Activated naive CD8-positive, alpha-beta T cell (primary cell): ENCODE data around the gene PHF1.
A peak's percentile ranks its signal among the peaks of the same experiment; 100 is the strongest.

Source experiments
- H3K27ac Mint-ChIP-seq: one replicate; pipeline ENCODE4 v1.8.0; 2021; ENCODE audit warnings: mixed read lengths
- H3K27me3 Mint-ChIP-seq: one replicate; pipeline ENCODE4 v1.8.0; 2021; ENCODE audit warnings: mixed read lengths
- H3K36me3 Mint-ChIP-seq: one replicate; pipeline ENCODE4 v1.8.0; 2021; ENCODE audit warnings: mixed read lengths
- H3K4me1 Mint-ChIP-seq: one replicate; pipeline ENCODE4 v1.8.0; 2021; ENCODE audit warnings: low read depth, mixed read lengths
- H3K4me3 Mint-ChIP-seq: one replicate; pipeline ENCODE4 v1.8.0; 2021; ENCODE audit warnings: mild to moderate bottlenecking, mixed read lengths
- H3K9me3 Mint-ChIP-seq: one replicate; pipeline ENCODE4 v1.8.0; 2021; ENCODE audit warnings: low read depth, mixed read lengths

The PHF1 gene

GRCh38 chr6:33419580-33420490, 9.0 kb downstream of the PHF1 start, which contains the start of gene SYNGAP1:
SYNGAP1 (plus strand) TSS chr6:33420065; CDS start chr6:33420265, 200 bp downstream.
- peak within 1 kb of the TSS; percentile 99 for H3K27ac Mint-ChIP-seq
- peak within 1 kb of the TSS; percentile 94 for H3K4me3 Mint-ChIP-seq

GRCh38 chr6:33420491-33421343, 9.9 kb downstream of the PHF1 start:
- H3K36me3 Mint-ChIP-seq: peaks cover 2% of the 10 kb centered on the region
- H3K4me3 Mint-ChIP-seq: peak overlapping the region; percentile 46
- no peak overlapping the region for H3K27ac Mint-ChIP-seq

More at GRCh38 chr6:33419580-33420490, 9.0 kb downstream of the PHF1 start, which contains the start of gene SYNGAP1:
- no peaks in the 10 kb centered on the region for H3K27me3 Mint-ChIP-seq
- H3K4me1 Mint-ChIP-seq: peaks cover 75% of the 10 kb centered on the region
- H3K36me3 Mint-ChIP-seq: peaks cover 2% of the 10 kb centered on the region
- no peaks in the 10 kb centered on the region for H3K9me3 Mint-ChIP-seq

GRCh38 chr6:33421344-33421643, 10.5 kb downstream of the PHF1 start:
- Mint-ChIP-seq H3K36me3 (peaks cover 2% of the 10 kb centered on the region), H3K27me3 (no peaks in the 10 kb centered on the region), H3K4me3 (peak overlapping the region; percentile 44), H3K9me3 (no peaks in the 10 kb centered on the region), H3K4me1 (peaks cover 73% of the 10 kb centered on the region), H3K27ac (no peak overlapping the region)

More at GRCh38 chr6:33420491-33421343, 9.9 kb downstream of the PHF1 start:
- peaks cover 75% of the 10 kb centered on the region for H3K4me1 Mint-ChIP-seq
- H3K9me3 Mint-ChIP-seq: no peaks in the 10 kb centered on the region
- H3K27me3 Mint-ChIP-seq: no peaks in the 10 kb centered on the region

DNA sequence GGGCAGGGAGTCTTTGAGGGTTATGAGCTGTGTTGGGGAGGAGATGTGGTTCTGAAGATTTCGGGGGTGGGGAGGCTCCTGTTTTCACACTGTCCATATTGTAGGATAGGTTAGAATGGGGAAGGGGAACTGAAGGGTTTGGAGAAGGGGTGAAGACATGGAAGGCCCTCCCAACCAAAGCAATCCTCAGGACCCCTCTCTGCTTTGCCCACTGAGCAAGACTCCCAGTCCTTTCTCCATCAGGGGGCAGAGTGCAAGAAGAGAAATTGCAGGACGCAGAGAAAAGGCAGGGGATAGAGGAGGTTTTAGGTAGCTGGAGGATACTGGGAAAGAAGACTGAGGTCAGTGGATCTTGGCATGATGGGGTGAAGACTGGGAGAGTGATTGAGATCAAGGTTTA, 13.0 kb downstream of the PHF1 start:
- Mint-ChIP-seq H3K9me3 (no peaks in the 10 kb centered on the region), H3K4me3 (peak overlapping the region; percentile 89), H3K4me1 (peaks cover 68% of the 10 kb centered on the region), H3K27ac (peak overlapping the region; percentile 84), H3K36me3 (no peaks in the 10 kb centered on the region), H3K27me3 (no peaks in the 10 kb centered on the region)

DNA sequence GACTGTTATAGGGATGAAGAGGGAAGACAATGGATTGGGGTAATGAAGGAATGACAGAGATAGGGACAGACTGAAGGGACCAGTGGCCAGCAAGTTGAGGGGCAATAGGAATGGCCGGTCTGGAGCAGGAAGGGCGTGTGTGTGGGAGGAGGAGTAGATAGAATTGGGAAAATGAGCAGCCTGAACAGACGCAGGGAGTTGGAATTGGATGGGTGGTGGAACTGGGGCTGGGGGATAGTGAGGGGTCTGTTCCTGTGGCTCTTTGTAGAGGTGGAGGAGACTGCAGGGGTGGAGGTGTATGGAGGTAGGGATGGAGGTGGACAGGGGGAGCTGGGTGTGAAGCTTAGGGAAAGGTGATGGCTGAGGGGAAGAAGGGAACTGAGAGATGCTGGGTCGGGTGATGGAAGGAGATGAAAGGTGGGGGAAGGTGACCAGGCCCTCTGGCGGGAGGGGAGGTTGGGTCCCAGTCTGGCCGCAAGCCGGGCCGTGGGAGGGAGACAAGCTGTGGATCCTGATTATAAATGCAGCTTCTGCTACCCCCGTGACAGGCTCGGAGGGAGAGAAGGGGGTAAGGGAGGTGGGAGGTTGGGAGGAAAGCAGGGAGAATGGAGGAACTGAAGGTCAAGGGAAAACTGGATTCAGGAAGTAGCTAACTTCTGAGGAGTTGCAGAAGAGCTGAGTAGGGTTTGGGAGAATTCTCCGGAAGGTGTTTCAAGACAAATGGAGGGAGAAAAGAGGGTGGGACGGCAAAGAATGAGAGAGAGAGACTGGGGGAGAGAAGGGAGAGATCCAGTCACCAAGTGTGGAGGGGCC, 14.2 kb downstream of the PHF1 start:
- Mint-ChIP-seq H3K36me3 (no peaks in the 10 kb centered on the region), H3K27me3 (no peaks in the 10 kb centered on the region), H3K4me3 (peak overlapping the region; percentile 89), H3K9me3 (no peaks in the 10 kb centered on the region), H3K27ac (peak overlapping the region; percentile 84), H3K4me1 (peaks cover 69% of the 10 kb centered on the region)

DNA sequence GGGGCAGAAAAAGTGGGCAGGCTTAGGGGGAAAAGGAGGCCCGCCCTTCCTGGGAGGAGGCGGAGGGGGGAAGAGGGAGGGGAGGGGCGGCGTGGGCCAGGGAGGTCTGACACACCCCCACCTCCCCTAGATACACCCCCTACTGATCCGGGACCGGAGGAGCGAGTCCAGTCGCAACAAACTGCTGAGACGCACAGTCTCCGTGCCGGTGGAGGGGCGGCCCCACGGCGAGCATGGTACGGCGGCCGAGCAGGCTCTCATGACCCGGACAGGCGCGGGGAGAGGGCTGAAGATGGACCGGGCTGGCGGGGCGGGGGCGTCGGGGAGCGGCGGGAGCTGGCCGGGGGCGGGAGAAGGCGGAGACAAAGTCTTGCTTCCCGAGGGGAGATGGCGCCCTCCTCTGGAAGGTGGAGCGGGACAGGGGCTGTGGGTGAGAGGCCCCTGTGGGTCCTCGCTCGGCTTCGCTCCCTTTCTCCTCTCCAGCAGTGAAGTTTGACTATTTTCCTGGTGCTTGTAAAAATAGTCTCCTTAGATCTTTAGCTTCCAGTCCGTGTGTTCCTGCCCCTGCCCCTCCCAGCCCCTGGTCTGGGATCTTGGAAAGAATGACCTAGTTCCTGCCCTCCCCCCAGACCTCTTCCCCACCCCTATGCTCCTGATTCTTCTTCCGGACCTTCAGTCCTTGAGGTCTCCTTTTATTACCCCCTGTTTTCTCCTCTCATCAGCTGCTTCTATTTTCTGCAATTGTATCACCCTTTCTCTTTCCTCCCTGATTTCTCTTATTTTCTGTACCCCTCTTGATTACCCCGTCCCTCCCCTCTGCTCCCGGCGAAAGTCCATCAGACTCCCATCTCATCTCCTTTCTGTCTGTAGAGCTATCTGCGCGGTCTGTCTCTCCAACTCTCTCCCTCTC, 15.1 kb downstream of the PHF1 start:
- Mint-ChIP-seq H3K27me3 (no peaks in the 10 kb centered on the region), H3K9me3 (no peaks in the 10 kb centered on the region), H3K36me3 (no peaks in the 10 kb centered on the region)

GRCh38 chr6:33426590-33427511, 16.0 kb downstream of the PHF1 start:
- H3K9me3 Mint-ChIP-seq: no peaks in the 10 kb centered on the region
- peaks cover 71% of the 10 kb centered on the region for H3K4me1 Mint-ChIP-seq
- no peaks in the 10 kb centered on the region for H3K36me3 Mint-ChIP-seq
- H3K27ac Mint-ChIP-seq: peak overlapping the region; percentile 94
- H3K4me3 Mint-ChIP-seq: peak overlapping the region; percentile 89
- no peaks in the 10 kb centered on the region for H3K27me3 Mint-ChIP-seq

More for the DNA sequence above, 15.1 kb downstream of the PHF1 start:
- peaks cover 75% of the 10 kb centered on the region for H3K4me1 Mint-ChIP-seq
- peak overlapping the region; percentile 84 for H3K27ac Mint-ChIP-seq
- H3K4me3 Mint-ChIP-seq: peak overlapping the region; percentile 89

DNA sequence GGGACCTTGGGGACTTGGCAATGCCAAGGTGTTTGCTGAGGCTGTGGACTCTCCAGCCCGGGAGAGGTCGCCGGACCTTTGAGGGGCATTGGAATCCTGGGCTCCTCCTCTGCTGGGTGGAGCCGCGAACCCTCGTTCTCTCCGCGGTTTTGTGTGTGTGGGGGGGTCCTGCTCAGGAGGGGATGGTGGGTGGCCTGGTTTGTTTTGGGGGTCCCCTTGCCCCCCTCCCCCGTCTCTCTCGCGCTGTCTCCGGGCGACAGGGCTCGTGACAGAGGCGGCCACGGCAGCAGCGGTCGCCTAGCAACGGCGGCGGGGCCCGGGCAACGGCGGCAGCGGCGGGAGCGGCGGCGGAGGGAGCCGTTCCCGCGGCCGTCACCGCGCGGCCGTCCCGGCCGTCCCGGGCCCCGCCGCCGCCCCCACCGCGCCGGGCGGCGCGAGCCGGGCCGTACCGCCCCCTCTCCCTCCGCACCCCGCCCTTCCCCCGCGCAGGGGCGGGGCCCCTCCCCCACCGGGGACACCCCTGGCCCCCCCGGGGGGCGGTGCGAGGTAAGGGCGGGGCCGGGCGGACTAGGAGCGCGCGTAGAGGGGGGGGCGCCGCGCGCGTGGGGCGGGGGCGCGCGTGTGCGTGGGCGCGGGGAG, 16.9 kb downstream of the PHF1 start:
- no peaks in the 10 kb centered on the region for H3K27me3 Mint-ChIP-seq
- H3K9me3 Mint-ChIP-seq: no peaks in the 10 kb centered on the region
- no peaks in the 10 kb centered on the region for H3K36me3 Mint-ChIP-seq
- H3K27ac Mint-ChIP-seq: peak overlapping the region; percentile 94
- H3K4me1 Mint-ChIP-seq: peaks cover 80% of the 10 kb centered on the region
- H3K4me3 Mint-ChIP-seq: peak overlapping the region; percentile 95

DNA sequence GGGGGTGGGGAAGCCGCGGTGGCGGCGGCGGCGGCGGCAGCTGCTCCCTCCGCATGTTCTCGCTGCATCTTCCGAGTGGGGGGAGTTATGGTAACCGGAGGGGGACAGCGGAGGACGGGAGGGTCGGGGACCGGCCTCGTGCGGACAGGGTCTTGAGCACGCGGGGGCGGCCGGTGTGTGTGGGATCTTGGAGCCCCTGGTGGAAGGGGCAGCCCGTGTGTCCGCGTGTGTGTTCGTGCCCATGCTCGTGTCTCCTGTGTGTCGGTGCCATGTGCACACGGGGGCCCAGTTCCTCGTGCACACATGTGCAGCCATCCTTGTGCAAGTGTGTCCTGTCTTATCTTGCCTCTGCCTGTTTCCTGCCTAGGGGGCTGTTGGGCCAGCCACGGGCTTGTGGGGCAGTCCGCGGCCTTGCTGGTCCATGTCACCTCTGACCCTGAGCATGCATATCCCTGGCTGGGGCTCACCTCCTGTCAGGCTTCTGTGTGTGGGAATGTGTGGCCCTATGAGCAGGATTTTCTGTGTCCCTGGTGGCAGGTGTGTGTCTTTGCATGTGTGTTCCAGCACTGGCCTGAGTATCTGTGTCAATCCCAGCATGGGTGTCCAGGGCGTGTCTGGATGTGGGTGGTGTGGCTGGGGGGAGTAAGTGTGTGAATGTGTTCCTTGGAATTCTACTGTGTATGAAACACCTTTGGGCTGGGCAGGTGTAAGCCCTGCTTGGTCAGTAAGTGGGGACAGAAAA, 17.6 kb downstream of the PHF1 start:
- H3K36me3 Mint-ChIP-seq: peaks cover 3% of the 10 kb centered on the region
- no peaks in the 10 kb centered on the region for H3K27me3 Mint-ChIP-seq
- no peaks in the 10 kb centered on the region for H3K9me3 Mint-ChIP-seq
- peak overlapping the region; percentile 95 for H3K4me3 Mint-ChIP-seq
- peaks cover 79% of the 10 kb centered on the region for H3K4me1 Mint-ChIP-seq
- H3K27ac Mint-ChIP-seq: peak overlapping the region; percentile 98

DNA sequence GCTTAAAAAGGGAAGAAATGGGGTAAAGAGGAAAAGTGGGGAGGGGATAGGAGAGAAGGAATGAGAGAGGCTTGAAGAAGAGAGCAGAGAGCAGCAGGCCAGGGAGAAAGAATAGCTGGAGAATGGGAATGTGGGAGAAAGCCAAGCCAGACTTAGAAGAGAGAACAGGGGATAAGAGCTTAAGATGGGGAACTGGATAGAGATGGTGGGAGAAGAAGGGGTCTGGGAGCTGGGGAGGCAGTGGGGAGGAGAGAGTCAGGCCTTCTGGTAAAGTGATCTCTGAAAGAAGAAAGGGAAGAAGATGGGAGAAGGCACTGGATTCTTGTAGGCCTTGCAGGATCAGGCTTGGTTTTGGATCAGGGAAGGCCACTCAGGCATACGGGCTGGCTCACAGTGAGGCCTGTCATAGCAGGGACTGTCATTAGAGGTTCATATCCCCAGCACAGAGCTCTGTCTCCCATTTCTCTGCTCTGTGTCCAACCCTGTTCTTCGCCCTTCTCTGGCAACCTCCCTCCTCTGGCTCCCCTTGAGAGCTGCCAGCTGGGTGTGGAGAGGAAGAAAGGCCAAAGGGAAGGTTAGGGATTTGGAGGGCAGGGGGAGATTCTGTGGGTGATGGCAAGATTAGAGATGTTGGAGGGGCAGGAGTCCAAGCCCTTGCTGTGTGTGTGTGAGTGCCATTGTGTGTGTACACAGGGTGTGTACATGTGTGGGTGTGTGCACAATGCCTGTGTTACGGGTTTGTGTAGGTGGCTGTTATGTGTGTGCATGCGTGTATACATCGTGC, 18.3 kb downstream of the PHF1 start:
- Mint-ChIP-seq H3K4me3 (peak overlapping the region; percentile 95), H3K9me3 (no peaks in the 10 kb centered on the region), H3K4me1 (peaks cover 77% of the 10 kb centered on the region), H3K27ac (peak overlapping the region; percentile 98), H3K27me3 (no peaks in the 10 kb centered on the region), H3K36me3 (peaks cover 3% of the 10 kb centered on the region)

GRCh38 chr6:33429750-33430052, 18.9 kb downstream of the PHF1 start:
- Mint-ChIP-seq H3K27ac (peak overlapping the region; percentile 98), H3K4me1 (peaks cover 72% of the 10 kb centered on the region), H3K4me3 (peak overlapping the region; percentile 95), H3K27me3 (no peaks in the 10 kb centered on the region), H3K36me3 (peaks cover 3% of the 10 kb centered on the region), H3K9me3 (no peaks in the 10 kb centered on the region)
